ENCODE data around the gene MAP4.
"Not testable (repeated sequence)": the region's sequence is repeated elsewhere in the genome, so short reads cannot be mapped to it uniquely, and the experiment has no call there.

The MAP4 gene

DNA sequence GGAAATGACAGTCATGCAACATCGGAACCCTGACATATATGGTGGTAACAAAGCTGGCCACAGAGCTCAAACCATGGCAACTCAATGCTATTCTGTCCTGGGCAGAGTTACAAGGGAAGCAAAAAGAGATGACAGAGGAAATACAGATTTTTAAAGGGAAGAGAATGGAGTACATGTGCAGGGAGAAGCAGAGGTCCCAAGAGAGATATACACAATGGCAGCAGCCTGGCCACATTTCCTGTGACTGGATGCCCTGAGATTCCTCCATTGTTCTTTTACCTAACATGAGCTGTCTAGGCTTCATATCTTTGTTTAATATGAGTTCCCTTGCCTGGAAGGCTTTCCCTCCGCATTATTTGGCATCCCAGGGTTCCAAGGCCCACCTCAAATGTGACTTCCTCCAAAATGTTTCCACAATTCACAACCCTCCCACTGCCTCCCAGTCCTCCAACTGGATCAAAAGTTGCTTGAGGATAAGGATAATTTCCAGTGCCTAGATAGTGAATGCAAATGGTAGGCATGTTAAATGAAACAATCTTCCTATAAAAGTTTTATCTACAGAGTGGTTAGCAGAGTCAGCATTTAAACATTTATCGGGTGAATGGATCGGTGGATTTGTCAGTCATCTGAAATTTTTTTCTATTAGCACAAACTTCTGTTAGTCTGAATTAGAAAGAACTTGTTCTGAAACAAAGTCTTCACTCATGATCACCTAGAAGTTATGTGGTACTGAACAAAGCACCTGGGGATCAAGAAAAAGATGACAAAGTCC is 127.0 kb downstream of the MAP4 start:
- Histone ChIP-seq H3K4me3 (ENCODE audit: insufficient read depth, low read depth, low read length) (no peak overlapping the region), H3K4me1 (ENCODE audit: control insufficient read depth, insufficient read depth, low read length) (peaks cover 45% of the 10 kb centered on the region), H3K9me3 (ENCODE audit: control insufficient read depth, low read length) (no peaks in the 10 kb centered on the region), H3K27me3 (ENCODE audit: control insufficient read depth, insufficient read depth, low read length, poor library complexity, severe bottlenecking) (no peaks in the 10 kb centered on the region), H3K36me3 (ENCODE audit: control insufficient read depth, insufficient read depth, low read length) (no peaks in the 10 kb centered on the region), H3K27ac (ENCODE audit: insufficient read depth, low read depth, low read length, poor library complexity, severe bottlenecking) (peak overlapping the region; percentile 100)
- WGBS, 2 experiments: 98 to 100% methylated on average over 4 of the region's 4 CpGs

- H3K27ac ChIP-seq (ENCODE audit: insufficient read depth, low read depth, low read length, poor library complexity, severe bottlenecking); H3K36me3 ChIP-seq (ENCODE audit: control insufficient read depth, insufficient read depth, low read length); H3K4me3 ChIP-seq (ENCODE audit: insufficient read depth, low read depth, low read length); H3K27me3 ChIP-seq (ENCODE audit: control insufficient read depth, insufficient read depth, low read length, poor library complexity, severe bottlenecking); H3K9me3 ChIP-seq (ENCODE audit: control insufficient read depth, low read length): not testable (repeated sequence)
- peaks cover 34% of the 10 kb centered on the region for H3K4me1 ChIP-seq (ENCODE audit: control insufficient read depth, insufficient read depth, low read length)
- WGBS, 2 experiments: 92 to 95% methylated on average over 9 of the region's 9 CpGs
Measured at GRCh38 chr3:47887991-47888390, 128.2 kb downstream of the MAP4 start.

DNA sequence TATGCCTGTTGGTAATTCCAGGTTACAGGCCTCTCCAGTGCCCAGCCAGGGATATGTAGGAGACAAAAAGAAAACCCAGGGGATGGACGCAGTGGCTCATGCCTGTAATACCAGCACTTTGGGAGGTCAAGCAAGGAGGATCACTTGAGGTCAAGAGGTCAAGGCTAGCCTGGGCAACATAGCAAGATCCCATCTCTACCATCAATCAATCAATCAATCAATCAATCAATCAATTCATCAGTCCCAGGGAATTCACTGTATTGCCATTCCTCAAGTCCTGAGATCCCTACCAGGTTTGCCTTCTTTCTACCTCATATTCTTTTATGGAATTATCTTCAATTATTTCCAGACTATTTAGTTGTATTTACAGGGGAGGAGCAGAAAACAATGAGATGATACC is 131.0 kb downstream of the MAP4 start:
- H3K27ac ChIP-seq (ENCODE audit: insufficient read depth, low read depth, low read length, poor library complexity, severe bottlenecking): no peak overlapping the region
- H3K9me3 ChIP-seq (ENCODE audit: control insufficient read depth, low read length): no peaks in the 10 kb centered on the region
- H3K27me3 ChIP-seq (ENCODE audit: control insufficient read depth, insufficient read depth, low read length, poor library complexity, severe bottlenecking): no peaks in the 10 kb centered on the region
- no peak overlapping the region for H3K4me3 ChIP-seq (ENCODE audit: insufficient read depth, low read depth, low read length)
- 88 to 91% methylated on average over 1 of the region's 1 CpG for WGBS, 2 experiments
- H3K4me1 ChIP-seq (ENCODE audit: control insufficient read depth, insufficient read depth, low read length): peaks cover 10% of the 10 kb centered on the region
- H3K36me3 ChIP-seq (ENCODE audit: control insufficient read depth, insufficient read depth, low read length): no peaks in the 10 kb centered on the region

GRCh38 chr3:47884603-47885002 is 131.6 kb downstream of the MAP4 start:
- peaks cover 6% of the 10 kb centered on the region for H3K4me1 ChIP-seq (ENCODE audit: control insufficient read depth, insufficient read depth, low read length)
- H3K27ac ChIP-seq (ENCODE audit: insufficient read depth, low read depth, low read length, poor library complexity, severe bottlenecking): no peak overlapping the region
- WGBS, 2 experiments: 89 to 91% methylated on average over 3 of the region's 3 CpGs
- H3K36me3 ChIP-seq (ENCODE audit: control insufficient read depth, insufficient read depth, low read length): no peaks in the 10 kb centered on the region
- H3K27me3 ChIP-seq (ENCODE audit: control insufficient read depth, insufficient read depth, low read length, poor library complexity, severe bottlenecking): no peaks in the 10 kb centered on the region
- H3K9me3 ChIP-seq (ENCODE audit: control insufficient read depth, low read length): no peaks in the 10 kb centered on the region
- H3K4me3 ChIP-seq (ENCODE audit: insufficient read depth, low read depth, low read length): no peak overlapping the region

DNA sequence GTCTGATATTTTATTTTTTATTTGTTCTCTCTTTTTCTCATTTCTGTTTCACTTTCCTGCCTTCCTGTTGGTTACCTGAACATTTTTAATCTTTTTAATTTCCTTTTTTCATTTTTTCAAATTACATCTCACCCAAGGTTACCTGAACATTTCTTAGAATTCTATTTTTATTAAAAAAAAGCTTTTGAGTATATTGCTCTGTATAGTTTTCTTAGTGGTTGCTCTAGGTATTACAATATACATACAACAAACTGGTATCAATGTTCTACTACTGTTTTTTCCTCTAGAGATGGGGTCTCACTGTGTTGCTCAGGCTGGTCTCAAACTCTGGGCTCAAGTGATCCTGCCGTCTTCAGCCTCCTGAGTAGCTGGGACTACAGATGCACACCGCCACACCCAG is 133.9 kb downstream of the MAP4 start:
- Histone ChIP-seq H3K9me3 (ENCODE audit: control insufficient read depth, low read length) (no peaks in the 10 kb centered on the region), H3K36me3 (ENCODE audit: control insufficient read depth, insufficient read depth, low read length) (no peaks in the 10 kb centered on the region), H3K4me3 (ENCODE audit: insufficient read depth, low read depth, low read length) (no peak overlapping the region), H3K4me1 (ENCODE audit: control insufficient read depth, insufficient read depth, low read length) (no peaks in the 10 kb centered on the region), H3K27me3 (ENCODE audit: control insufficient read depth, insufficient read depth, low read length, poor library complexity, severe bottlenecking) (no peaks in the 10 kb centered on the region), H3K27ac (ENCODE audit: insufficient read depth, low read depth, low read length, poor library complexity, severe bottlenecking) (no peak overlapping the region)
- WGBS, 2 experiments: 88 to 92% methylated on average over 2 of the region's 2 CpGs

- Histone ChIP-seq H3K27me3 (ENCODE audit: control insufficient read depth, insufficient read depth, low read length, poor library complexity, severe bottlenecking) (no peaks in the 10 kb centered on the region), H3K9me3 (ENCODE audit: control insufficient read depth, low read length) (no peaks in the 10 kb centered on the region), H3K36me3 (ENCODE audit: control insufficient read depth, insufficient read depth, low read length) (no peaks in the 10 kb centered on the region), H3K4me3 (ENCODE audit: insufficient read depth, low read depth, low read length) (no peak overlapping the region), H3K27ac (ENCODE audit: insufficient read depth, low read depth, low read length, poor library complexity, severe bottlenecking) (no peak overlapping the region), H3K4me1 (ENCODE audit: control insufficient read depth, insufficient read depth, low read length) (peaks cover 18% of the 10 kb centered on the region)
Measured at GRCh38 chr3:47877719-47878118, 138.5 kb downstream of the MAP4 start.

DNA sequence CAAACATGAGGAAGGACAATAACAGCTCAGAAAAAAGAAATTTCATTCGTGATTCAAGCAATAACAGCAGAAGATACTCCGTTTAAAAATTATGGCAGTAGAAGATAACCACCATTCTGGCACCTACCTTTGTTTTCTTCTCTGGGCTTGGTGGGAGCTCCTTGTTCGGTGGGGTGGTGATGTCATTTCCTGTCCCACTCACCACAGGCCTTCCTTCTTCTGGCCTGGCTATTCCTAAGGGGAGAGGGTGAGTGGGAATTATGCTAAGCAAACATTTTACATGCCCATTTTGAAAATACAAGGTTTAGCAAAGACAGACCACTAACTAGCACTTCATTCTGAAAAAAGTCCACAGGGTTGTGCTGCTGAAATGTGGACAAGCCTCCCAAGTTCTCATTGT is 138.9 kb downstream of the MAP4 start:
- WGBS, 2 experiments: 95 to 100% methylated on average over 2 to 3 of the region's 3 CpGs
- Histone ChIP-seq H3K4me3 (ENCODE audit: insufficient read depth, low read depth, low read length) (no peak overlapping the region), H3K36me3 (ENCODE audit: control insufficient read depth, insufficient read depth, low read length) (no peaks in the 10 kb centered on the region), H3K27me3 (ENCODE audit: control insufficient read depth, insufficient read depth, low read length, poor library complexity, severe bottlenecking) (no peaks in the 10 kb centered on the region), H3K9me3 (ENCODE audit: control insufficient read depth, low read length) (no peaks in the 10 kb centered on the region), H3K27ac (ENCODE audit: insufficient read depth, low read depth, low read length, poor library complexity, severe bottlenecking) (no peak overlapping the region), H3K4me1 (ENCODE audit: control insufficient read depth, insufficient read depth, low read length) (peaks cover 18% of the 10 kb centered on the region)

DNA sequence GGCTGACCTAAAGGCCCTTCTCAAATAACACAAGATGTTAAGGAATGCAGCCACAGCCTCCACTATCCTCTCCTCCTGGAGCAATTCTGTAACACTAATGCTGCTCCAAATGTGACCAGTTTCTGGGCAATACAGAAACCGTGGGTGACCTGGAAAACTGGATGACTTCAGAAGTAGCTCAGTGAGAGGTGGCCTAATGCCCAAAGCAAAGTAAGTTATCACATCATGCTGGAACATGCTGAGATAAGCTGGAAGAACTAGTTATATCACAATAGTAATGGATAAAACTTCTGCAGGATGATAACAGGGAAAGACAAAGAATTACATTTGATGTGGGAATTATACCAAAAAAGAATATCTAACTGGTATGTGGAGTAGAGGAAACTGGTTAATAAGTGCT is 141.3 kb downstream of the MAP4 start:
- 56 to 81% methylated on average over 1 of the region's 1 CpG for WGBS, 2 experiments
- H3K4me3 ChIP-seq (ENCODE audit: insufficient read depth, low read depth, low read length): no peak overlapping the region

GRCh38 chr3:47874438-47874837 is 141.8 kb downstream of the MAP4 start:
- H3K9me3 ChIP-seq (ENCODE audit: control insufficient read depth, low read length): no peaks in the 10 kb centered on the region
- peak overlapping the region; percentile 70 for H3K27ac ChIP-seq (ENCODE audit: insufficient read depth, low read depth, low read length, poor library complexity, severe bottlenecking)
- H3K36me3 ChIP-seq (ENCODE audit: control insufficient read depth, insufficient read depth, low read length): peaks cover 20% of the 10 kb centered on the region
- H3K4me3 ChIP-seq (ENCODE audit: insufficient read depth, low read depth, low read length): no peak overlapping the region
- H3K27me3 ChIP-seq (ENCODE audit: control insufficient read depth, insufficient read depth, low read length, poor library complexity, severe bottlenecking): no peaks in the 10 kb centered on the region
- peaks cover 18% of the 10 kb centered on the region for H3K4me1 ChIP-seq (ENCODE audit: control insufficient read depth, insufficient read depth, low read length)
- 82 to 100% methylated on average over 2 of the region's 2 CpGs for WGBS, 2 experiments

More for the DNA sequence above, 141.3 kb downstream of the MAP4 start:
- Histone ChIP-seq H3K27ac (ENCODE audit: insufficient read depth, low read depth, low read length, poor library complexity, severe bottlenecking) (peak overlapping the region; percentile 70), H3K36me3 (ENCODE audit: control insufficient read depth, insufficient read depth, low read length) (peaks cover 20% of the 10 kb centered on the region), H3K9me3 (ENCODE audit: control insufficient read depth, low read length) (no peaks in the 10 kb centered on the region), H3K27me3 (ENCODE audit: control insufficient read depth, insufficient read depth, low read length, poor library complexity, severe bottlenecking) (no peaks in the 10 kb centered on the region), H3K4me1 (ENCODE audit: control insufficient read depth, insufficient read depth, low read length) (peaks cover 18% of the 10 kb centered on the region)

DNA sequence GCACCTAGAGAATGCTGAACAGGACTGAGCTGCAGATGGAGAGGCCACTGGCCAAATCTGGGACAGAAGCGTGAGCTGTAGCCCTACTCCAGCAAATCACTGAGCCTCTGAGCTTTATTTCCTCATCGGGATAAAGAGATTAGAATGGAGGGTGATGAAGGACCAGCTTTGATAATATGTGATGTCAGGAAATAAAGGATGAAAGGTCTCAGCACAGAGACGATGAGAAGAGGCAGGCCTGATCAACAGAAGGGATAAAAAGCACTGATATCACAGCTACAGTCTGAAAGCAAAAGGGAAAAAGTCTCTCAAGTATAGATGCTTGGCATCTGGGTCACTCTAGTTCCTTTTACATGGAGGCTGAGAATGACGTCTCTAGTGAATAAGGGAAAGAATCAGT is 143.3 kb downstream of the MAP4 start:
- 93% methylated on average over 4 of the region's 4 CpGs for WGBS, 2 experiments
- peaks cover 18% of the 10 kb centered on the region for H3K4me1 ChIP-seq (ENCODE audit: control insufficient read depth, insufficient read depth, low read length)
- peaks cover 26% of the 10 kb centered on the region for H3K36me3 ChIP-seq (ENCODE audit: control insufficient read depth, insufficient read depth, low read length)
- H3K9me3 ChIP-seq (ENCODE audit: control insufficient read depth, low read length): no peaks in the 10 kb centered on the region
- no peak overlapping the region for H3K4me3 ChIP-seq (ENCODE audit: insufficient read depth, low read depth, low read length)
- no peak overlapping the region for H3K27ac ChIP-seq (ENCODE audit: insufficient read depth, low read depth, low read length, poor library complexity, severe bottlenecking)
- H3K27me3 ChIP-seq (ENCODE audit: control insufficient read depth, insufficient read depth, low read length, poor library complexity, severe bottlenecking): no peaks in the 10 kb centered on the region

Measured in ectodermal cell (in vitro differentiated cells).